ENCODE measurements around the gene ERFL. TPM values are rescaled to one million over a fixed set of nuclear protein-coding genes. Genes with fewer than 3 reads are reported as not detected.
"Not testable (repeated sequence)": the region's sequence is repeated elsewhere in the genome, so short reads cannot be mapped to it uniquely, and the experiment has no call there.

ERFL gene
- polyA plus RNA-seq, 12 donors: 0.08 to 0.18 (median 0.11) TPM; not detected in 4

DNA sequence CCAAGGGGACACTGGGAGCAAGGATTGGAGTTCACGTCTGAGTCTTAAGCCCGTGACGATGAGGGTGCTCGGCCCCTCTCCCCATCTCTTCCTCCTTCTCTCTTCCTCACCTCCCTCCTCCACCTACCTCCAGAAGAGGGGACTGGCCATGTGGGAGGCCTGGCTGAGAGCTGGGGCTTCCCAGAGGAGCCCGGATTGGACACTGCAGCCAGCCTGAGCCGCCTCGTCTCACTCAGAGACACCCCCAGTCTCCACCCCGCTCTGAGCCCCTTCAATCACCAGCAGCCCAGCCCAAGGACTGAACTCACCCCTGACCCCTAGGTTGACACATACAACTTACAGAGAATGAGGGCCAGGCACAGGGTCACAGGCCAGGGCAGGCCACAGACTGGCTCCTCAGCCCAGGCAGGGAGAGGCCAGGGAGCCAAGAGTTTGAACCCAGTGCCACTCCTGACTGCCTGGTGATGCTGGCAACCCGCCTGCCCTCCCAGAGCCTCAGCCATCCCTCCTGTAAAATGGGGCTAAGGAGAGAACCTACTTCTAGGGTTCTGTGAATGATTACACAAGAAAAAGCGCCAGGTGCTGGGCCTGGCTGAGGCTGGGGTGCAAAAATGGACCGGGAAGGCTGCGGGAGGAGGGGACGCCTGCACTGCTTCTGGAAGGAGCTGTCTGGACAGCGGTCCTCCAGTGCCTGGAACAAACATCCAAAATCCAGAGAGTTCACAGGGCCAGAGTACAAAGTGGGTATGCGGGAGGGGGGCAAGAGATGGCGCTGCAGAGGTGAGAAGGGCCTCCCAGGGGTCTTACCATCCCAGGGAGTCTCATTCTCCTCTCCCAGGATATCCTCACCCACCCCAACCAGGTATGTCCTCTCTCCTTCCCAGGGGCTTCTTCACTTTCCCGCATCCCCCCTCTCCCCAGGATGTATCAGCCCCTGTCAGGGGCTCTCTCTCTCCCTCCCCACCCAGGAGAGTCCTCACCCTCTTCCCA lies 50.0 kb downstream of the ERFL start:
- DNase-seq: no peak

DNA sequence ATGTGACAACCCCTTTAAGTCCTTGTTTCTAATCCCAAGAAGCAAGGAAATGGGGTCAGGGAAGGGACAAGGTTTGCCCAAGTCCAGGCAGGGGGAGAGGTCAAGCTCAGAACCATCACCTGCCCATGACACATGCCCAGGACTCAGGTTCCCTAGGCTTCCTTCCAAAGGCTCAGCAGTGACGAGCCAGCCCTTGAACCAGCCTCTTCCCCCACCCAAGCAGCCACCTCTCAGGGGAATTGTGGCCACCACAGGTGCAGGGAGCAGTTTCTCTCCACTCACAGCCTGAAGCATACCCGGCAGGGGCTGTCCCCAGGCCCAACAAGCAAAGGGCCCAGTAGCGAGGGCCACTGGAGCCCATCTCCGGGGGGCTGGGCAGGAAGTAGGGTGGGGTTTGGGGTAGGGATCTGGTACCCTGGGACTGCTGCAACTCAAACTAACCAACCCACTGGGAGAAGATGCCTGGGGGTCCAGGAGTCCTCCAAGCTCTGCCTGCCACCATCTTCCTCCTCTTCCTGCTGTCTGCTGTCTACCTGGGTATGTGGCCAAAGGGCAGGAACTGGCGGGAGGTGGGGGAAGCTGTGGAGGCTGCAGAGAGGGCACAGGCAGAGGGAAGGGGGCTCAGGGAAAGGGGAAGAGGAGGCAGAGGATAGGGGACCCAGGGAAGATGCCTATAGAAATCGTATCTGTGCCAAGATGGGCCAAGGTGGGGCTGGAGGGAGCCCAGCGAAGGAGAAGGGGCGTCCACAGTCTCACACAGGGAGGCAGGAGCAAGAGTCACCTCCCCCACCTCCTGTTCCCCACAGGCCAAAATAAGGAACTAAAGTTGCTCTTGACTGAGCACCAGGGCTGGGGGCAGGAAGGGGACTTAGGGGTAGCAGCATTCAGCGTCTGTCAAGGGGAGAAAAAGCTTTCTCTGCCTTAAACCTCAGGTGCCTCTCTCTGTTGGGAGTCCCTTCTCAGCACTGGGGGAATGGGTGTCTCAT lies 51.1 kb downstream of the ERFL start, which contains the start of gene CD79A:
TSS of gene CD79A (plus strand) at position 433 of the 986 bp plus-strand sequence. CDS start at position 459, 26 bp downstream.
- DNase-seq: no peak

DNA sequence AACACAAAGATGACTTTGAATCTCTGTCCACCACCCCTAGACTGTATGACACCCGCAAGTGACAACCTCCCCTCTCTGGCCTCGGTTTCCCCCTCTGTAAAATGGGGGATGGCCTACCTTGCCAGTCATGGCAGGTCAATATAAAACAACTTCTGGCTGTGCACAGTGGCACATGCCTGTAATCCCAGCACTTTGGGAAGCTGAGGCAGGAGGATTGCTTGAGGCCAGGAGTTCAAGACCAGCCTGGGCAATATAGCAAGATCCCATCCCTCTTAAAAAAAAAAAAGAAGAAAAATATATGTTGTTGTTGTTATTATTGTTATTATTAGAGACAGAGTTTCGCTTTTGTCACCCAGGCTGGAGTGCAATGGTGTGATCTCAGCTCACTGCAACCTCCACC lies 52.3 kb downstream of the ERFL start:
- DNase-seq: not testable (repeated sequence)

DNA sequence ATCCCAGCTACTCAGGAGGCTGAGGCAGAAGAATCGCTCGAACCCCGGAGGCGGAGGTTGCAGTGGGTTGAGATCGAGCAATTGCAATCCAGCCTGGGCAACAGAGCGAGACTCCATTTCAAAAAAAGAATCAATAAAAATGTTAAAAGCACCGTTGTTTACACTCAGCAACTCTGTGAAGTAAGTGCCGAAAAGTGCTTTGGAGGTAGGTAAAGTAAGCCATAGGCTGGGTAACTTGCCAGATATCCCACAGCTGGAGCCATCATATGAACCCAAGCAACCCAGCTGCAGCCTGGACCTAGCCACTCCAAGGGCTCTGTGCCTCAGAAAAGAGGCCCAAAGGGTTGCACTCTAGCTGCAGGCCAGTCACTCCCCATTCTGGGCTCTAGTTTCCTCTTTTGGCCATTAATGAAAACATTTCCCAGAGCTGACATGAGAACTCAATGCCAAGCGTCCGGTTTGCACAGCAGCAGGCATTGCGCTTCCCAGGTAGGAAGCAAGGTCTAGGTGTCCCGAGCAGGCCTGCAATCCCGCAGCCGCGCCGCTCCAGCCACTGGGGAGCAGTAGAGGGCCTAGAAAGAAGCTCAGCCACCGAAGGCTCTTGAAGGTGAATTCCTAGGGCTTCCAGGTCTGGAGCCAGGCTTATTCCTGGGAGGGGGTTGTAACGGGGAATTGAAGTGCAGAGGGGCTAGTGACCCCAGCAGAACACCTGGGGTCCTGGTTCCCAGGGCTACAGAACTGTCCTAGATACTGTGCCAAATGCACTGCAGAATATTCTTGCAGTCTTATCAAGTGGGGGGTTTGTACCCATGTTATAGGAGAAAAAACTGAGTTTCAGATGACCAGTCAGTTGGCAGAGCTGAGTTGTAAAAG lies 55.2 kb downstream of the ERFL start:
- no peak for DNase-seq

DNA sequence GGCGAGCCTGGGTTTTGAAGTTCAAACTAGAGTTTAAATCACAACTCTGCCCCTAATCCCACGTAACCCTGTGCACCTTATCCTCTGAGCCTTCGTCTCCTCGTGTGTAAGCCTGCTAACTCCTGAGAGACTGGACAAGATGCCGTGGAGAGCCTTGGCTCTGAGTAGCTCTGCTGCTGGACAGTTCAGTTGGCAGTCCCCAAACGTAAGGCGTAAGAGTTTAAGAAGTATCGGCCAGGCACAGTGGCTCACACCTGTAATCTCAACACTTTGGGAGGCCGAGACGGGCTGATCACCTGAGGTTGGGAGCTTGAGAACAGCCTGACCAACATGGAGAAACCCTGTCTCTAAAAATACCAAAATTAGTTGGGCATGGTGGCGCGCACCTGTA lies 55.9 kb downstream of the ERFL start:
- no peak for DNase-seq

DNA sequence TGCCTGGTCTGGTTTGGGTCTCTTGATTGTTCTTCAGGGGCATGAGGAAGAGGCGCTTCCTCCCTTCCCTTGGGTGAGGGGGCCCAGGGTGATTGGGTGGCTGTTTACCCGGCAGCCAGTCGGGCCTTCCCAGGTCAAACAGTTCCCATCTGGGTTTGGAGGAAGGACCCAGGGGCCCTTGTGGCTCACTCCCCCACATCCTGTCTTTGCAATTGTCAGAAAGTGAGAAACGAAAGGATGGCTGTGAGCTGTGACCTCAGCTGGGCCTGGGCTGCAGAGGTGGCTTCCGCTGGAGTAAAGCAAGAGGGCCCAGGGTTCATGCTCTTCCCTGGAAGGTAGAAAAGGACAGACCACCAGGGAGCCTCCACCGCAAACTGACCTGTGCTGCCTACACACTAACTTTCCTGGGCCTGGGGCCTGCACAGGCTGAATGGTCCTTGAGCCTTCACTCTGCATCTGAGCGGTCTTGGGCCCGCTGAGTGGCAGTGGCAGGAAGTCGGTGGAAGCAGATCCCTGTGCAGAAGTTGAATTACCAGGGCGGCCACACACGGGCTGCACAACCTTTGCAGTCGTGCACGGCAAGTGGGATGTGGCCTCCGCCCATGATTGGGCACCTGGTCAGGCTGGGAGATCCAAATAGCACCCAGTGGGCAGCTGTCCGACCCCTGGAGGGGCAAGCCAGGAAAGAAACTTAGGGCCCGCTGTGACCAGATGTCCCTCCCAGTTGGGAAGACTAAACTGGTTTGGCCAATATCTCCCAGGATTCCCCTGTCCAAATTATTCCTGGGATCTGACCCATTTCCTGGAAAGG lies 56.5 kb downstream of the ERFL start:
- DNase-seq: no peak

DNA sequence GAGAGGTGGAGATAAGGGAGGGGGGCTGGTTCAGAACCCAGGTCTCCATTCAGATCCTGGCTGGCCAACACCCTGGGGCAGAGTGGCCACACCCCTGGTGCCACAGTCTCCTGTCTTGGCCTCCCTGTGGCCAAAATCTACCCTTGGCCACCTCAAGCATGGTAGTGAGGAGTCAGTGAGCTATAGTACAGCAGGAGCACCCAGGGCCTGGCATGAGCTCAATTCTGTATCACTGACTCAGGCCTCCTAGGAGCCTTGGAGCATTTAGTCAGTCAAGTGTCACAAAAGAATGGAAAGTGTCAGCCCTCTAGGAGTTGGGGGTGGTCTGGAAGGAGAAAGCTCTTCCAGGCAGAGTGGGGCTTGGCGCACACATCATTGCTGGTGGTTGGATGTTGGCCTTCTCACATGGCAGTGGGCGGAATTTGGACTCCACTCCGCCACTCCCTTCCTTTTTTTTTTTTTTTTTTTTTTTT lies 57.8 kb downstream of the ERFL start:
- DNase-seq: no peak

DNA sequence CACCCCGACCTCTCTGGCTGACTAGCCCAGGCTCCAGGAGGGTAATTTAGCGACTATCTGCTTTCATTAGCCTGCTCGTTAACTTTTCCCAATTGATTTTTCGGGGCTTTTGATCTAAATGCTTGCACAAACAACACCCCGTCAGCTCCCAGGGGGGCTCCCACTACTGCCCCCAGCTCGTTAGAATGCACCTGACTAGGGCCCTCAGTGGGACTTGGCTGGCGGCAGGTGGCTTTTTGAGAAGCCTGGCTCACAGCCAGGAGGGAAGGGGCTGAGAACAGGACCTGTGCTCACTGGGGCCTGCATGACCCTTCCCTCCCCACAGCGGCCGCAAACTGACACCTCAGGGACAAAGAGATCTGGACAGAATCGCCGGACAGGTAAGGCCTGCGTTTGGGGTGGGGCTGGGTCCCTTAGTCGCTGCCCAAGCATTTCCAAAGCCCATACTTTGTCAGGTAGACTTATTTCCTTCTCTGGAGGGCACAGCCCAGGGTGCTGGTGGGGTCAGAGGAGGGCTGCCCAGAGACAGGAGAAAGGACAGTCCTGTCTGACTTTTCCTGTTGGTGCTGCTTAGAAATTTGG lies 58.8 kb downstream of the ERFL start:
- no peak for DNase-seq

DNA sequence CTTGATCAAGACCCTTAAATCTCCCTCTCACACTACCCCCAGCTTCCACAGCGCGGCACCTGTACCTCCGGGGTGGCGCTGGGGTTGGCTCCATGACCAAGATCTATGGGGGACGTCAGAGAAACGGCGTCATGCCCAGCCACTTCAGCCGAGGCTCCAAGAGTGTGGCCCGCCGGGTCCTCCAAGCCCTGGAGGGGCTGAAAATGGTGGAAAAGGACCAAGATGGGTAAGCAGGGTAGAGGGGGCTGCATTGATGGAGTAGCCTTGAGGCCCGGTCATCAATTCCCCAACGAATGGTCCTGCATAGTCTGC lies 59.3 kb downstream of the ERFL start:
- no peak for DNase-seq

DNA sequence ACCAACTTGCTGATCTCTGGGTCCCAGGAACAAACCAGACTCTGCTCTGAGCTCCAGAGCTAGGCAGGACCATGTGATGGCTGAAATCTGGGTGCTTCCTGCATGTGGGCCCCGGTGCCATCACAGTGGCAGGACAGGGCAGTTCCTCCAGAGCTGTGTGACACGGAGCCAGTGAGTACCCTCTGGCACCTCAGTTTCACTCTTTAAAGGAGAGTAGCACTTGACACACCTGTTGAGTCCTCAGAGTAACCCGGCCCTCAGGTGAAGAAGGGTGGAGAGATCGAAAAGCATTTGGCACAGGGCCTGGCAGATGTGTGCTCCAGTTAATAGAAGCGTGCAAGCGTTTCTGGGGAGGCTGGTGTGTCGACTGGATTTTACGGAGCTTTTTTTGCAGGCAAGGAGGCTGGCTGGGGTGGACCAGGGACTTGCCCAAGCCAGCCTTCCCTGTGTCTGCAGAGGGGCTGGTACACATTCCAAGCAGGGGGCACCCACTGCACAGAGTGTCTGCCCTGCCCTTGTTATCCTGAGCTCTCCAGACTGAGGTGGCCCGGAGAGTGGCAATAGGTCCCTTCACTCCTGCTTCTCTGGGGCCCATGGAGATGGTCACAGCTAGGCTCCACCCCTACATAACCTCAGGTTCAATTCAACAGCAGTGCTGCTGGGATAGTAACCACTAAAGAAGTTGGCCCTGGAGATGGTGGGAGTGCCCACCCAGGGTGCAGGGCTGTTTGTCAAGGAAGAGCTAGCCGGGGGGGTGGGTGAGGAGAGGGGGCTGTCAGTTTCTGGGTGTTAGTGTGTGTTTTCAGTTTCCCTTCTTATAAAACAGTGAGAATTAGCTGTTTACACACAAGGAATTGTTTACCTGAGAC lies 59.9 kb downstream of the ERFL start:
- no peak for DNase-seq

DNA sequence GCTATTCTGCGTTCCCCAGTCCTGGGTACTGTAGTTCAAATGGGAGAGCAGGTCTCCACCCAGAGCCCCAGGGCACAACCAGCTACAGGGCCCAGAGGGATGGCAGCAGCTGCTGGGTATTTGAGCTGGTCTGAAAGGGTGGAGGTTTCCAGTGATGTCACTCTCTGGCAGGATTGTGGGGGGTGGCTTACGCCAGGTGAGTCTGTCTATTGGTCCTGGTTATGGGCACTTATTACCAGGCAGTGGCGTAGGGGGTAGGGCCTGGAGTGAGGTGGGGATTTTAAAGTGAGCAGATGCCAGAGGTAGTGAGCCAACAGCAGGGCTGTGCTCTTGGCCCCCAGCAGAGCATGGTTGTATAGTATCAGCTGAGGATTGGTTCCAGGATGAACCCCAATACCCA lies 62.0 kb downstream of the ERFL start:
- no peak for DNase-seq

DNA sequence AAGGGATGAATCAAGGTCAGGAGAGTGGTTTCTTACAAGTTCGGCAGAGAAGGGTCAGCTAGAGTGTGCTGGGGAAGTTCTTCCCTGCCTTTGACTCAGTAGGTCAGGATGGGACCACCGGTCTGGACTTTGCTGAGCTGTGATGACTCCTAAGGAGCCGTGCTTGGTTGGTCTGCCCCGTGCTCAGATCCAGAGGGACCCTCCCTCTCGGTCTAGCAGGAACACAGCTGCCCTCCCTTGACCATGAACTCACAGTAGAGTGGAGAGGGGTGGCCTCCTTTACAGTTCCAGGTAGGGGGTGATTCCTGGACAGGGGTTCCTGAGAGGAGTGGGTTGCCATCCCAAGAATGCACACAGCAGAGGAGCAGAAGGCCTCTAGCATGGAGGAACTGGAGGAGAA lies 63.9 kb downstream of the ERFL start:
- no peak for DNase-seq

DNA sequence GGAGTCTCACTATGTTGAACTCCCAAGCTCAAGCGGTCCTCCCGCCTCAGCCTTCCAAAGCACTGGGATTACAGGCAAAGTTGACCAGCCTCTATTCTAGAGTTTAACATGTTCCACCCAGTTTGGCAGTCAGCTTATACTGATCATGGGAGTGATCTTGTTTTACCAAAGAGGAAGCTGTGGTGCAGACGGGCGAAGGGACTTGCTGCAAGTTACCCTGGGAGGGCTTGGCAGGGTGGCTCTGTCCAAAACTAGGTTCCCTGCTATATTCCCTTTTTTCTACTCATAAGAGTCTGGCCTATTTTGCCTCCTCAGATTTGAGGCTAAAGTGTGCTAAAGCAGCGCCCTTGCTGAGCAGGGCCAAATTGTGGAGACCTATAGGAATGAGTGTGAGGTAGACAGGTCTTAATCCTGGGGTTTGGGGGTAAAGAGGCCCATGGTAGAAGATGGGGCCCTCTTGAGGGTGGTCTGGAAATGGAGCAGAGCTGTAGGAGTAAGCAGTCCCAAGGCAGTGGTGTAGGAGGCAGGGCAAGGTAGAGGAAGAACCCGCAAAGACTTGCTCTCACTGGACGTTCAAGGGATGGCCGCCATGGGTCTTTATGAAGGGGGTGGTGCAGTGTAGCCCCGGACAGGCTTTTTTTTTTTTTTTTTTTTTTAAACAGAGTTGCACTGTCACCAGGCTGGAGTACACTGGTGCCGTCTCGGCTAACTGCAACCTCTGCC lies 64.9 kb downstream of the ERFL start:
- no peak for DNase-seq

DNA sequence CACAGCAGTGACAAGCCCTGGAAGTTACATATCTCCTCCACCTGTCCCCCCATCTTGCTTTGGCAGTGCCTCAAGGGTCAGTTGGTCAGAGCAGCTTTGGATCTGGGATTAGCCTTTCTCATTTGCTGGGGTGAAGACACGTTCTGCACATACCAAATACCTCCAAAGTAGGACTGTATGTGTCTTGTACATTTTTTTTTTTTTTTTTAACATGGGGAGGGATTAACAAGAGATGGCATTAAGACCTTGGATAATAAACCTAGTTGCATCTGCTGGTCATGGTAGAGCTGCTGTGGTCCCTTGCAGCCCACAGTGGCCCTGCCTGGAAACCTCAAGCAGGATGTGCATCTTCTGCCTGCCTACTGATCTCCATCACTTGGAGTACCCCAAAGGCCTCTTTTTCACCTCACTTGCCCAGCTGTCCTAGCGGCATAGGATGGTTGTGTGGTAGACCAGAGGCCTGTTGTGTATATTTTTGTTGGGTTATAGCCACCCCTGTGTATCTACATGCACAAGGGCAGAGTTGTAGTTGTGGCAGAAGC lies 65.7 kb downstream of the ERFL start:
- DNase-seq: no peak

DNA sequence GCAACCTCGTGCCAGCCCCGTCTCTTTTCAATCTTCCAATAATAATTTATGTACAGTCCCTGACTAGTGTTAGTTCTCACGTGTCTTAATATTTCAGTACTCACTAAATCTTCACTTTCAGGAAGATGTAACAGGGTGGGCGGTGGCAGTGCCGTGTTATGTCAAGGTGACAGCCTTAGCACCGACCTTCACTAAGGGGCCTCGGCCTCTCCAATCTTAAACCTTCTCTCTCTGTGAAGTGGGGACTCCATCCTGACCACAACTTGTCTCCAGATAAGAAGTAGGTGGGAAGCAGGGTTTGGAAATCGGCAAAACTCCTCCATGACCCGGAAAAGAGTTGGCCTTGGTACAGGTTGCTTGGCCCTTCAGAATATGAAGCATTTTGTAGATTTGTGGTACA lies 66.4 kb downstream of the ERFL start:
- DNase-seq: no peak

DNA sequence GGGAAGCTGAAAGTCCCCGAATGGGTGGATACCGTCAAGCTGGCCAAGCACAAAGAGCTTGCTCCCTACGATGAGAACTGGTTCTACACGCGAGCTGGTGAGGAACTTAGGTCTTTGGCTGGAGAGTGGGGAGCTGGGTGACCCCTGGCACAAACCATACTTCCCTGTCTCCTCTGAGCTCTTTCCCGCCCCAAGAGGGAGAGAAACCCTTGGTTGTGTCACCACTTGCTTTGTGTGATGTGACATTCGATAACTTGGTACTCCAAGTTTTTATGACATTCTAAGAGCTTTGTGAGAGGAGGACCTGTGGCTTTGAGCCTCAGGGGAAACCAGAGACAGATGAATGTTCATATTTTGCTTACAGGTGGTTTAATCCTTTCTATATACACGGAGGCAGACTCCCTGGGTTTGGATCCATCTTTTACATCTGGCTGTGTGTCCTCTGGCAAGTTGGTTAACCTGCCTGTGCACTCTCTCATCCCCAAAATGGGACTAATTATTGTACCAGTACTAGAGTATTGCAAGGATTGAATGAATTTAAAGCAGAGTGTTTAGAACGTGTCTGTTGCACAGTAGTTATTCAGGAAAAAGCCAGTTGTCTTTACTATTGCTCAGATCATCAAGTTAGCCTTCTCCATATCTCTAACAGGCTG lies 67.0 kb downstream of the ERFL start:
- no peak for DNase-seq

DNA sequence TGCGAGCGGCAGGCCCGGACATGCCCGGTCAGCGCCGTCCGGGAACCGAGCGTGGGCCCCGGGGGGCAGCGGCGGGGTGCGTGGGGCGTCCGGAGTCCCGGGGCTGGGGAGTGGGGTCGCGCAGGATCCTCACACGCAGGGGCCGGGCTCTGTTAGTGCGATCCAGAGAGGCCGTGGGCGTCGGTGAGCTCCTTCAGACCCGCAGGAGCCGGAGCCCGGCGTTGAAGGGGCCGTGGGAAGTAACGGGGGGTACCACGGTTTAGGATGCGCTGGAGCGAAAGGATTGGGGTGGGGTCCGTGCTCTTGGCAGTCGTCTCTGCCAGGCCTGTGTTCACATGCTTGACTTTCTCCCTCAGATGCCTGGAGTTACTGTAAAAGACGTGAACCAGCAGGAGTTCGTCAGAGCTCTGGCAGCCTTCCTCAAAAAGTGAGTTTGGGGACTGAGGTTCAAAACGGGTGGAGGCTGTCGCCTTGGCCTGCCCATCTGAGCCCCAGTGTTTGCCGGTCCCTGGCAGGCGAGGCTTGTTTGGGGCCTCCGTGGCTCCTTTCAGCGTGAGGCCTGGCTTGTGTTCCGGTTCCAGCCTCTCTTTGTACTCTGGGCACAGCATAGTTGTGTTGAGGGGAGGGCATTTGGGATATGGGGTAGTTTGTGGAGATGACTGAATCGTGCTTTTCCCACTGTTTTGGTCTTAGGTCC lies 67.7 kb downstream of the ERFL start:
- no peak for DNase-seq

Data from muscle of arm (tissue), 12 donors.